K562 (cell line): ENCODE measurements around the gene ALDH3B2.

Source experiments
- CHD1 ChIP-seq: fragments of 200-600 bp; sonication (generic); IDR thresholded peaks from one replicate; pipeline ENCODE4 v1.6.1; 2012; ENCODE audit warnings: mild to moderate bottlenecking, moderate library complexity, low read length, inconsistent platforms
- CHD2 ChIP-seq: IDR thresholded peaks from 2 replicates; pipeline ENCODE4 v1.6.1; 2011; ENCODE audit warnings: low read depth, low read length
- CREB1 ChIP-seq, 2 experiments: sonication (generic) in 1 of 2; formaldehyde crosslinking in 1 of 2; IDR thresholded peaks; 2 replicates each; pipeline versions ENCODE4 v1.6.1 to v1.8.0; 2012 to 2022; ENCODE audit warnings: inconsistent platforms in 1 of 2, mild to moderate bottlenecking in 1 of 2, missing genetic modification reagents in 1 of 2, moderate library complexity in 1 of 2
- FOXK2 ChIP-seq, 2 experiments: fragments of 450-650 bp; IDR thresholded peaks in 1 of 2; conservative IDR thresholded peaks in 1 of 2; 2 replicates each; pipeline ENCODE4 v1.6.1; 2016; ENCODE audit warnings: low read depth in 2 of 2, mild to moderate bottlenecking in 1 of 2
- NBN ChIP-seq: fragments of 450-650 bp; IDR thresholded peaks from 2 replicates; pipeline ENCODE4 v1.6.1; 2016; ENCODE audit warnings: low read depth, mild to moderate bottlenecking
- POLR2A ChIP-seq: fragments of 450-650 bp; conservative IDR thresholded peaks from 2 replicates; pipeline ENCODE4 v1.6.1; 2016
- SMARCE1 ChIP-seq: fragments of 450-650 bp; IDR thresholded peaks from 2 replicates; pipeline ENCODE4 v1.7.1; 2016; ENCODE audit warnings: mild to moderate bottlenecking
- ZNF133 ChIP-seq: fragments of 250-450 bp; sonication (Bioruptor Pico); IDR thresholded peaks from 2 replicates; pipeline ENCODE4 v1.4.0; 2020; ENCODE audit warnings: mild to moderate bottlenecking
- TF ChIP-seq, protein P1 (sequence below), 3 experiments: IDR thresholded peaks in 2 of 3; conservative IDR thresholded peaks in 1 of 3; 2 replicates each; pipeline ENCODE4 v1.5.1; 2011 to 2012; ENCODE audit warnings: low read length in 3 of 3, mild to moderate bottlenecking in 3 of 3, control low read depth in 2 of 3, improper control_type of control experiment in 1 of 3, inconsistent platforms in 1 of 3, low read depth in 1 of 3, mixed read lengths in 1 of 3, moderate library complexity in 1 of 3; ENCODE audit not compliant: insufficient read depth in 2 of 3
- TF ChIP-seq, protein P2 (sequence below): conservative IDR thresholded peaks from 2 replicates; pipeline ENCODE4 v1.6.1; 2011; ENCODE audit warnings: low read depth, mild to moderate bottlenecking, low read length; ENCODE audit not compliant: control insufficient read depth

DNA sequence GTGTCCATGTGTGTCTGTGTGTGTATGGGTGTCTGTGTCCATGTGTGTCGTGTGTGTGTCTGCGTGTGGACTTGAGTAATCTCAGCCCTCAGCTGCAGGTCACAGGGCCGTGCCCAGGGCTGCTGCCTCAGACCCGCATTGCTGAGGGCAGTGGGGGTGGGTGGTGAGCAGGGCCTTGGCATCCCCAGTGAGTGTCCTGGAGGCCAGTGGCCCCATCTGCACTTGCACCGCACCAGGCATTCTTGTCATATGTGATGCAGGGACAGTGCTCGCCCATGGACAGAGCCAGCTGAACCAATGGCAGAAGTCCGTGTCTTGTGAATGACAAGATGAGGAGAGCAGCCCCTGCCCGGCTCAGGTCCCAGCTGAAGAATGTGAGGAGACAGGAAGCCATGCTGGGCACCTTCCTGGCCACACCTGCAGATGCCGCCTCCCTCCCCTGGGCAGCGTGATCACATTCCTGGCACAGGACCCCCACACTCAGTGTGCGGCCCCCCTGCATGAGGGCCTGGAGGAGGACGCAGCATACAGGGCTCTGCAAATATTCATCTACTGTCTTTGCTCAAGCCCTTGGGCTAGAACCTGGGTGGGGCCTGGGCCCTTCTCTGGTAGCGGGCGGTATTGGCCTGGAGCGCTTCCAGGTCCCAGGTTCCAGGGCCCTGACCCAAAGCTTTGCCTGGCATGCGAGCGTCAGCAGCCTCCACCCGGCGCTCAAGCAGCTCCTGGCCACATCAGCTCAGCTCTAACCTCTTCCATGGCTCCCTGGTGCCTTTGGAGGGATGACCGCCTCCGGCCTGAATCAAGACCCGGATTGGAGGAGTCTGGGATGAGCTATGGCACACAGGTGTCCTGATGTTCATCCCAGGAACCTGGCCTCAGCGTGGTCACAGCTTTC is 3.9 kb downstream of the ALDH3B2 start:
- no peak for TF ChIP-seq NBN
- TF ChIP-seq SMARCE1 = no peak
- TF ChIP-seq CHD1 = no peak
- TF ChIP-seq, protein P1, sequence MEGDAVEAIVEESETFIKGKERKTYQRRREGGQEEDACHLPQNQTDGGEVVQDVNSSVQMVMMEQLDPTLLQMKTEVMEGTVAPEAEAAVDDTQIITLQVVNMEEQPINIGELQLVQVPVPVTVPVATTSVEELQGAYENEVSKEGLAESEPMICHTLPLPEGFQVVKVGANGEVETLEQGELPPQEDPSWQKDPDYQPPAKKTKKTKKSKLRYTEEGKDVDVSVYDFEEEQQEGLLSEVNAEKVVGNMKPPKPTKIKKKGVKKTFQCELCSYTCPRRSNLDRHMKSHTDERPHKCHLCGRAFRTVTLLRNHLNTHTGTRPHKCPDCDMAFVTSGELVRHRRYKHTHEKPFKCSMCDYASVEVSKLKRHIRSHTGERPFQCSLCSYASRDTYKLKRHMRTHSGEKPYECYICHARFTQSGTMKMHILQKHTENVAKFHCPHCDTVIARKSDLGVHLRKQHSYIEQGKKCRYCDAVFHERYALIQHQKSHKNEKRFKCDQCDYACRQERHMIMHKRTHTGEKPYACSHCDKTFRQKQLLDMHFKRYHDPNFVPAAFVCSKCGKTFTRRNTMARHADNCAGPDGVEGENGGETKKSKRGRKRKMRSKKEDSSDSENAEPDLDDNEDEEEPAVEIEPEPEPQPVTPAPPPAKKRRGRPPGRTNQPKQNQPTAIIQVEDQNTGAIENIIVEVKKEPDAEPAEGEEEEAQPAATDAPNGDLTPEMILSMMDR (IDR thresholded peaks at IDR 0.05 in 2 of 3, conservative IDR thresholded peaks at IDR 0.05 in 1 of 3; ENCODE audit: insufficient read depth in 2 of 3, low read depth in 1 of 3, low read length in 3 of 3) = no peak
- TF ChIP-seq, protein P2, sequence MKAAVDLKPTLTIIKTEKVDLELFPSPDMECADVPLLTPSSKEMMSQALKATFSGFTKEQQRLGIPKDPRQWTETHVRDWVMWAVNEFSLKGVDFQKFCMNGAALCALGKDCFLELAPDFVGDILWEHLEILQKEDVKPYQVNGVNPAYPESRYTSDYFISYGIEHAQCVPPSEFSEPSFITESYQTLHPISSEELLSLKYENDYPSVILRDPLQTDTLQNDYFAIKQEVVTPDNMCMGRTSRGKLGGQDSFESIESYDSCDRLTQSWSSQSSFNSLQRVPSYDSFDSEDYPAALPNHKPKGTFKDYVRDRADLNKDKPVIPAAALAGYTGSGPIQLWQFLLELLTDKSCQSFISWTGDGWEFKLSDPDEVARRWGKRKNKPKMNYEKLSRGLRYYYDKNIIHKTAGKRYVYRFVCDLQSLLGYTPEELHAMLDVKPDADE = no peak
- no peak for TF ChIP-seq ZNF133 (CRISPR knock-in tag)
- TF ChIP-seq POLR2A = no peak
- TF ChIP-seq CHD2 = no peak
- no peak for TF ChIP-seq CREB1 (IDR thresholded peaks at IDR 0.05)
- no peak for TF ChIP-seq CREB1 (CRISPR knock-in tag; IDR thresholded peaks at IDR 0.05)
- TF ChIP-seq FOXK2 (conservative IDR thresholded peaks at IDR 0.05 in 1 of 2, IDR thresholded peaks at IDR 0.05 in 1 of 2; ENCODE audit: low read depth in 2 of 2) = no peak
